ENCODE data around the gene PJA1. TPM values are rescaled to one million over a fixed set of nuclear protein-coding genes. Genes with fewer than 3 reads are reported as not detected.
A peak's percentile ranks its signal among the peaks of the same experiment; 100 is the strongest.

The PJA1 gene
- polyA plus RNA-seq, 10 donors = 69.5 to 91.8 (median 80.7) TPM

DNA sequence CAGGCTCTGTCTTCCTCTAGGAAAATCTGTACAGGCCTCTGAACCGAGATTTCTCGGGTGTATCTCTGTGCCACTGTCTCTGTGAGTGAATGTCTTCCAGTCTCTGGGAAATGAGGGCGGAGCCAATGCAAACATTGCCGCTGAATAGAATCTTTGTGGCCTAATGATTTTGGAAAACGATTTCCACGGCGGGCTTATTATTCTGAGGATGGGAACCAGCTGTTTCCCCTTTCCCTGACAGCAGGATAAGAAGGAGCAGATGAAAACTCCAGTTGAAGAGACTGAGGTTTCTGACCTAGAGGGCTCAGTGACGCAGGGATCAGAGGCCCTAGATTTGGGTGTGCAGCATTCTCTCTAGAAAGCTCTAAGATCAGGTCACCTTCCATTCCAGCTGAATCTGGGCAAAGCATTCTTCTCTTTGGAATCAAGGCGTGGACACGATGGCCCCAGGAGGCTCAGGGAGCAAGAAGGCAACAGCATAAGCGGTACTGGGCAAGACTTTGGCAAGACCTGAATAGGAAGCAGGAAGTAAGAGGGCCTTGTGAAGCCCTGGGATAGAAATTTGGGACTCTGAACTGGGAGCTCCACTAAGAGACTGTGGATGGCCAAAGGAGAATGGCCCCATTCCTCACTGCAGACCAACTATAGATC, 47.3 kb downstream of the PJA1 start:
- peak in 1 of 3 donors; percentile 35 for DNase-seq

DNA sequence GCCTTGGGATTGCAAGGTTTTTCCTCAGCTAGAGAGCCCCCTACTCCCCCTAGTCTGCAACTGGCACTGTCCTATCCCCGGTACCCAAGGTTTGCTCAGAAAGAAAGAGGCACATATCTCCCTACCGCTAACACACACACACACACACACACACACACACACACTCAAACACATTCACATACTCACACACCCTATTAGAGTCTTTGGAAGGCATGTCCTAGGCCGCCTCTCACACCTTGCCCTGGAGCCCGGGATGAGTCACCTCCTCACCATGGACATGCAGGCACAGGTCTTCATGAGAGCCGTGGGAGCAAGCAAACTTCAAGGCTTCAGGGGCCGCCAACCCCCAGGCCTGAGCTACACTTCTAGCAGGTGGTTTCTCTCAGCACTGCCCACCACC, 49.2 kb downstream of the PJA1 start:
- no peak for DNase-seq

DNA sequence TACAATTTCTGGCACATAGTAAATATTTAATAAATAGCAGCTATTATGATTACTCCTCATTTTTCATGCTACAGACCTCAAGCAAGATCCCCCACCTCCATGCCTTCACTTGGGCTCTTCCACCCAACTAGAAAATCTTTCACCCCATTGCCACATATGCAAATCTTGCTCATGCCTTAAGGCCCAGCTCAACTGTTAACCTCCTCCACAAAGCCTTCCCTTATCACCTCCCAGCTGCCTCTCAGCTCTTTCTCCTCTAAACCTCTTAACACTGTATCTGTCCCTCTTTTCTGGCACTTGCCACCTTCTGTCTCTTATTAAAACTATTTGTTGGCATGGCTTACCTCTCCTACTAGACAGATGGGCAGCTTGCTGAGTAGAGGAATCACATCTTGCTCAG, 51.5 kb downstream of the PJA1 start:
- no peak for DNase-seq
